Measurements from ENCODE around the gene SETBP1. TPM values are rescaled to one million over a fixed set of nuclear protein-coding genes. Genes with fewer than 3 reads are reported as not detected.

The SETBP1 gene
- polyA plus RNA-seq, 2 donors = 1.5 to 1.6 TPM

DNA sequence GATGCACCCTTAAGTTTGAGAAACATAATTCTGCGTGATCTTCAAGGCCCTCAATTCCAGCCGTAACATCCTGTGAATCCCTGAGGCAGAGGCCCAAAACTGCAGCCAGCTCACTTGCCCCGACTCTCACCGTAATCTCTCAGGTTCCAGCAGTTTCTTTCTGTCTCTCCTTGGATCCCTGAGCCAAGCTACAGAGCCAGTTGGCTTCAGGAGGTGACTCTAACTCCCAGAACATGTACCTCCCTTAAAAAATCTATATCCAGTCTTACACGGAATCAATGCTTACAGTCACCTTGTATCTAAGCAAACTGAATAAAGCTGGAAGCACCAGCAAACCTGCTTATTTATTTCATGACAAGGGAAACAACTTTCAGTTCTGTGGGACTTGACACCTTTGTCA lies 300.4 kb downstream of the SETBP1 start:
- Histone ChIP-seq H3K27ac (ENCODE audit: low read depth in 2 of 2, low read length in 1 of 2) (no peak overlapping the region), H3K27me3 (ENCODE audit: control insufficient read depth in 1 of 2, insufficient read depth in 2 of 2, low read length in 2 of 2) (no peaks in the 10 kb centered on the region), H3K36me3 (ENCODE audit: control insufficient read depth in 2 of 2, insufficient read depth in 2 of 2, low read length in 1 of 2) (no peaks in the 10 kb centered on the region), H3K9me3 (ENCODE audit: control insufficient read depth in 2 of 2, insufficient read depth in 1 of 2, low read depth in 1 of 2, low read length in 1 of 2) (no peaks in the 10 kb centered on the region), H3K4me3 (ENCODE audit: low read depth in 1 of 2, low read length in 2 of 2) (no peak overlapping the region), H3K4me1 (ENCODE audit: control insufficient read depth in 2 of 2, insufficient read depth in 2 of 2, low read length in 1 of 2) (no peaks in the 10 kb centered on the region)
- 89 to 91% methylated on average over 5 of the region's 5 CpGs for WGBS, 2 donors

DNA sequence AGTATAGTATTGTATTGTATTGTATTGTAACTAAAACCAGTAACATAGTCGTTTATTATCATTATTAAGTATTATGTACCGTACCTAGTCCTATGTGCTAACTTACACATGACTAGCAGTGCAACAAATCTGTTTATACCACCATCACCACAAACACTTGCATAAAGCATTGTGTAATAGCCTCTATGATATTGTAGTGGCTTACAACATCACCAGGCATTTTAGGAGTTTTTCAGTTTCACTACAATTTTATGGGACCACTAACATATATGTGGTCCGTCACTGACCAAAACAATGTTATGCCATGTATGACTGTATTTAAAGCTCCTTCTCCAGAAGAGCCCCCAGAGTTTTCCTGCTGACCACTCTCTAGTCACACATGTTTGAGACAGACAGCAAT lies 306.2 kb downstream of the SETBP1 start:
- no peak overlapping the region for H3K27ac ChIP-seq (ENCODE audit: low read depth in 2 of 2, low read length in 1 of 2)
- WGBS, 2 donors = 86 to 92% methylated on average over 3 of the region's 3 CpGs
- H3K36me3 ChIP-seq (ENCODE audit: control insufficient read depth in 2 of 2, insufficient read depth in 2 of 2, low read length in 1 of 2) = no peaks in the 10 kb centered on the region
- H3K4me1 ChIP-seq (ENCODE audit: control insufficient read depth in 2 of 2, insufficient read depth in 2 of 2, low read length in 1 of 2) = no peaks in the 10 kb centered on the region
- no peaks in the 10 kb centered on the region for H3K27me3 ChIP-seq (ENCODE audit: control insufficient read depth in 1 of 2, insufficient read depth in 2 of 2, low read length in 2 of 2)
- H3K4me3 ChIP-seq (ENCODE audit: low read depth in 1 of 2, low read length in 2 of 2) = no peak overlapping the region
- H3K9me3 ChIP-seq (ENCODE audit: control insufficient read depth in 2 of 2, insufficient read depth in 1 of 2, low read depth in 1 of 2, low read length in 1 of 2) = no peaks in the 10 kb centered on the region

DNA sequence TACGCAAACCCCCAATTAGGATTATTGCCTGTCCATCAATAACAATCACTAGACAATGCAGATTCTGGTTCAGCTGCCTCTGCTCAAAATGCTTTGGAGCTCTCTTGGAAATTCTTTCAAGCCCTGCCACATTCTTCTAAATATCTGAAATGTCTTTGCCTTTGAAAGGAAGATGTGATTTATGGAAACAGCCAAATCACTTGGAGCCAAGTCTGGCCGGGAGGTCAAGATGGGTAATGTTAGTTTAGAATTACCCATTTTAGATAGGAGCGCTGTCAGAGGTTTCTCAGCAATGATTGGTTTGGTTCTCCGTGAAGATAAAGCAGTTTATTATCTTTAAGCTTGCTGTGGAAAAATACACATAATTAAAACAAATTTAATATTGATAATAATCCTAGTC lies 306.7 kb downstream of the SETBP1 start:
- Histone ChIP-seq H3K4me3 (ENCODE audit: low read depth in 1 of 2, low read length in 2 of 2) (no peak overlapping the region), H3K9me3 (ENCODE audit: control insufficient read depth in 2 of 2, insufficient read depth in 1 of 2, low read depth in 1 of 2, low read length in 1 of 2) (no peaks in the 10 kb centered on the region), H3K4me1 (ENCODE audit: control insufficient read depth in 2 of 2, insufficient read depth in 2 of 2, low read length in 1 of 2) (no peaks in the 10 kb centered on the region), H3K27me3 (ENCODE audit: control insufficient read depth in 1 of 2, insufficient read depth in 2 of 2, low read length in 2 of 2) (no peaks in the 10 kb centered on the region), H3K36me3 (ENCODE audit: control insufficient read depth in 2 of 2, insufficient read depth in 2 of 2, low read length in 1 of 2) (no peaks in the 10 kb centered on the region), H3K27ac (ENCODE audit: low read depth in 2 of 2, low read length in 1 of 2) (no peak overlapping the region)
- WGBS, 2 donors = 63 to 77% methylated on average over 4 of the region's 4 CpGs

- 97 to 98% methylated on average over 1 of the region's 1 CpG for WGBS, 2 donors
- Histone ChIP-seq H3K27ac (ENCODE audit: low read depth in 2 of 2, low read length in 1 of 2) (no peak overlapping the region), H3K9me3 (ENCODE audit: control insufficient read depth in 2 of 2, insufficient read depth in 1 of 2, low read depth in 1 of 2, low read length in 1 of 2) (no peaks in the 10 kb centered on the region), H3K4me3 (ENCODE audit: low read depth in 1 of 2, low read length in 2 of 2) (no peak overlapping the region), H3K36me3 (ENCODE audit: control insufficient read depth in 2 of 2, insufficient read depth in 2 of 2, low read length in 1 of 2) (no peaks in the 10 kb centered on the region), H3K27me3 (ENCODE audit: control insufficient read depth in 1 of 2, insufficient read depth in 2 of 2, low read length in 2 of 2) (no peaks in the 10 kb centered on the region), H3K4me1 (ENCODE audit: control insufficient read depth in 2 of 2, insufficient read depth in 2 of 2, low read length in 1 of 2) (no peaks in the 10 kb centered on the region)
These were observed 308.3 kb downstream of the SETBP1 start for GRCh38 chr18:44988821-44989587.

DNA sequence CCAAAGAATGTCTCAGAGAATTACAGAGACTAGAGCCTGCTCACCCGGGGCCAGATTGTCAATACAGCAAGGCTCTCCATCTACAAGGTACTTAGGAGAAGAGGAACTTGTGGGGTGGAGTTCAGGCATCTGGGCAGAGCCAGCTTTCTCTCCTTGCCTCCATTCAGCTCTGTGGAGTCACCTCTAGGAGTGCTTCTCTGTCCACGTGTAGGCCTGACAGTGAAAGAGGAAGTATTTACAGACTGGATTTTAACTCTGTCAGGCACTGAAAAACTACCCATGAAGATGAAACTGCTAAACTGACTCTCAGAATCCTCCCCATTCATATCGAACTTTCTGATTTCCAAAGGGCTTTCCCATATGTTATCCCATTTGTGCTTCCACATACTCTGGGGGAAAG lies 315.6 kb downstream of the SETBP1 start:
- H3K27ac ChIP-seq (ENCODE audit: low read depth in 2 of 2, low read length in 1 of 2) = no peak overlapping the region
- H3K4me1 ChIP-seq (ENCODE audit: control insufficient read depth in 2 of 2, insufficient read depth in 2 of 2, low read length in 1 of 2) = no peaks in the 10 kb centered on the region
- no peaks in the 10 kb centered on the region for H3K27me3 ChIP-seq (ENCODE audit: control insufficient read depth in 1 of 2, insufficient read depth in 2 of 2, low read length in 2 of 2)
- no peak overlapping the region for H3K4me3 ChIP-seq (ENCODE audit: low read depth in 1 of 2, low read length in 2 of 2)
- H3K9me3 ChIP-seq (ENCODE audit: control insufficient read depth in 2 of 2, insufficient read depth in 1 of 2, low read depth in 1 of 2, low read length in 1 of 2) = no peaks in the 10 kb centered on the region
- 73 to 79% methylated on average over 3 of the region's 3 CpGs for WGBS, 2 donors
- H3K36me3 ChIP-seq (ENCODE audit: control insufficient read depth in 2 of 2, insufficient read depth in 2 of 2, low read length in 1 of 2) = no peaks in the 10 kb centered on the region

GRCh38 chr18:44997174-44997573 lies 316.5 kb downstream of the SETBP1 start:
- no peaks in the 10 kb centered on the region for H3K9me3 ChIP-seq (ENCODE audit: control insufficient read depth in 2 of 2, insufficient read depth in 1 of 2, low read depth in 1 of 2, low read length in 1 of 2)
- H3K27ac ChIP-seq (ENCODE audit: low read depth in 2 of 2, low read length in 1 of 2) = no peak overlapping the region
- no peak overlapping the region for H3K4me3 ChIP-seq (ENCODE audit: low read depth in 1 of 2, low read length in 2 of 2)
- H3K4me1 ChIP-seq (ENCODE audit: control insufficient read depth in 2 of 2, insufficient read depth in 2 of 2, low read length in 1 of 2) = no peaks in the 10 kb centered on the region
- WGBS, 2 donors = 53 to 70% methylated on average over 2 of the region's 2 CpGs
- no peaks in the 10 kb centered on the region for H3K36me3 ChIP-seq (ENCODE audit: control insufficient read depth in 2 of 2, insufficient read depth in 2 of 2, low read length in 1 of 2)
- H3K27me3 ChIP-seq (ENCODE audit: control insufficient read depth in 1 of 2, insufficient read depth in 2 of 2, low read length in 2 of 2) = no peaks in the 10 kb centered on the region

DNA sequence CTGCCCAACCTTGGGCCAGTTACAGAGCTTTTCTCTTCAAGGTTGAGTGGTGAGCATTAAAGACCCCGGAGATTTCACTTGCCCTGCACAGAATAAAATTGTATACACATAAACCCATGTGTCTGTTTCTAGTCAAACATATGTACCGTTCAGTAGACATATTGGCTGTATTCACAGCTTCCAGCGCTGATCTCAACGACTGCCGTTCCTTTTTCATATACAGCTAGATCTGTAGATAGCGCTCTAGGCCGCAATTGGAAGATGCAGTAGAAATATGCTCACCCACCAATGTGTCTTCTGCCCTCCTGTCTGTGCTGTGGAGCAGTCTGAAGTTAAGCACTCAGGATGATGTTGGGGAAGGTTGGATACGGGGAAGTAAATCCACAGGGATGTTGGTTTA lies 317.7 kb downstream of the SETBP1 start:
- no peaks in the 10 kb centered on the region for H3K9me3 ChIP-seq (ENCODE audit: control insufficient read depth in 2 of 2, insufficient read depth in 1 of 2, low read depth in 1 of 2, low read length in 1 of 2)
- no peaks in the 10 kb centered on the region for H3K36me3 ChIP-seq (ENCODE audit: control insufficient read depth in 2 of 2, insufficient read depth in 2 of 2, low read length in 1 of 2)
- H3K4me1 ChIP-seq (ENCODE audit: control insufficient read depth in 2 of 2, insufficient read depth in 2 of 2, low read length in 1 of 2) = no peaks in the 10 kb centered on the region
- no peak overlapping the region for H3K4me3 ChIP-seq (ENCODE audit: low read depth in 1 of 2, low read length in 2 of 2)
- H3K27ac ChIP-seq (ENCODE audit: low read depth in 2 of 2, low read length in 1 of 2) = no peak overlapping the region
- no peaks in the 10 kb centered on the region for H3K27me3 ChIP-seq (ENCODE audit: control insufficient read depth in 1 of 2, insufficient read depth in 2 of 2, low read length in 2 of 2)
- 96 to 98% methylated on average over 8 of the region's 8 CpGs for WGBS, 2 donors

DNA sequence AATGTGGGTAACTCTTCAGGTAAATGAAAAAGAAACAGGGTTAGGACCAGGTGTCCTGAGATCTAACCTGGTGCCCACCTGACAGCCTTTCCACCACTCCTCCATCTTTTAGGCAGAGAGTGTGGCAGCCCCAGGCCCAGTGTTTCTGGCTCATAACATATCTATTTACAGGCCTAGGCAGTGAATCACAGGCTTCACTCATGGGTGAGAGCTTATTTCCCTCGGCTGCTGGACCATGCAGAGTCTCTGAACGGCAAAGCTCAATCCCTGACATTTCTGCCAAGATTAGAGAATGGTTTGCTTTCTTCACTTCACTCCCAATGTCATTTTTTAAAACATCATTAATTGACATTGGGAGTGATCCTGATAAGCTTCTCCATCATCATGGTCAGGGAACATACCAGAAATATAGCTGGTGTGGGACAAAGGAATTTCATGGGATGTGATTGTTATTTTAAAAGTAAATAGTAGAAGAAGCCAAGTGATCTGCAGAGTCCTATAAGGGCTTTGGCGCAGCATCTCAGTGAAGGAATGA lies 323.9 kb downstream of the SETBP1 start:
- Histone ChIP-seq H3K4me3 (ENCODE audit: low read depth in 1 of 2, low read length in 2 of 2) (no peak overlapping the region), H3K9me3 (ENCODE audit: control insufficient read depth in 2 of 2, insufficient read depth in 1 of 2, low read depth in 1 of 2, low read length in 1 of 2) (no peaks in the 10 kb centered on the region), H3K4me1 (ENCODE audit: control insufficient read depth in 2 of 2, insufficient read depth in 2 of 2, low read length in 1 of 2) (peaks cover 0 to 4% of the 10 kb centered on the region in 2 donors), H3K27ac (ENCODE audit: low read depth in 2 of 2, low read length in 1 of 2) (no peak overlapping the region), H3K36me3 (ENCODE audit: control insufficient read depth in 2 of 2, insufficient read depth in 2 of 2, low read length in 1 of 2) (peaks cover 0 to 3% of the 10 kb centered on the region in 2 donors), H3K27me3 (ENCODE audit: control insufficient read depth in 1 of 2, insufficient read depth in 2 of 2, low read length in 2 of 2) (no peaks in the 10 kb centered on the region)
- 69 to 74% methylated on average over 3 of the region's 3 CpGs for whole genome bisulfite sequencing, 2 donors

- WGBS, 2 donors = 80 to 85% methylated on average over 2 of the region's 2 CpGs
These were observed 326.2 kb downstream of the SETBP1 start for GRCh38 chr18:45006934-45007333.

DNA sequence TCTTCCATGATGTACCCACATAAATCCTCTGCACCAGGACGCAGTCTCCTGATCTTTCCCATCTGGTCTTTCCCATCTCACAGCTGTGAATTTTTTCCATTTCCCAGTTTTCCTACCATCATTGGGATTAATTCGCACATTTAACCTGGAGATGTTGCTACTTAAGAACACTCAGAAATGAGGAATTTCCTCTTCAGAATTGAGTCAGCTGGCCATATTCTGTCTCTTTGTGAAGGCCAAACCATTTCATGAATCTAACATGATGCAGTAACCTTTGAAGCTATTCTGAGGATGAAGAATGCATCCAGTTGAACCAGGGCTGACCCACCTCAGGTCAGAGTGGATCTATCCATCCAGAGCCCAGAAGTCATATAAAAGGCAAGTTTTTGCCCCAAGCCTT lies 326.8 kb downstream of the SETBP1 start:
- WGBS, 2 donors = 94 to 98% methylated on average over 2 of the region's 2 CpGs
- H3K27ac ChIP-seq (ENCODE audit: low read depth in 2 of 2, low read length in 1 of 2) = no peak overlapping the region
- no peaks in the 10 kb centered on the region for H3K9me3 ChIP-seq (ENCODE audit: control insufficient read depth in 2 of 2, insufficient read depth in 1 of 2, low read depth in 1 of 2, low read length in 1 of 2)
- H3K27me3 ChIP-seq (ENCODE audit: control insufficient read depth in 1 of 2, insufficient read depth in 2 of 2, low read length in 2 of 2) = no peaks in the 10 kb centered on the region
- H3K4me3 ChIP-seq (ENCODE audit: low read depth in 1 of 2, low read length in 2 of 2) = no peak overlapping the region
- peaks cover 0 to 3% of the 10 kb centered on the region in 2 donors for H3K36me3 ChIP-seq (ENCODE audit: control insufficient read depth in 2 of 2, insufficient read depth in 2 of 2, low read length in 1 of 2)
- peaks cover 0 to 4% of the 10 kb centered on the region in 2 donors for H3K4me1 ChIP-seq (ENCODE audit: control insufficient read depth in 2 of 2, insufficient read depth in 2 of 2, low read length in 1 of 2)

More at GRCh38 chr18:45006934-45007333, 326.2 kb downstream of the SETBP1 start:
- H3K36me3 ChIP-seq (ENCODE audit: control insufficient read depth in 2 of 2, insufficient read depth in 2 of 2, low read length in 1 of 2) = peaks cover 0 to 3% of the 10 kb centered on the region in 2 donors
- H3K4me1 ChIP-seq (ENCODE audit: control insufficient read depth in 2 of 2, insufficient read depth in 2 of 2, low read length in 1 of 2) = peaks cover 0 to 4% of the 10 kb centered on the region in 2 donors
- no peak overlapping the region for H3K27ac ChIP-seq (ENCODE audit: low read depth in 2 of 2, low read length in 1 of 2)
- H3K4me3 ChIP-seq (ENCODE audit: low read depth in 1 of 2, low read length in 2 of 2) = no peak overlapping the region
- H3K27me3 ChIP-seq (ENCODE audit: control insufficient read depth in 1 of 2, insufficient read depth in 2 of 2, low read length in 2 of 2) = no peaks in the 10 kb centered on the region
- H3K9me3 ChIP-seq (ENCODE audit: control insufficient read depth in 2 of 2, insufficient read depth in 1 of 2, low read depth in 1 of 2, low read length in 1 of 2) = no peaks in the 10 kb centered on the region
